Panc1 (cell line): ENCODE results near the gene GRHL1. TPM values are rescaled to one million over a fixed set of nuclear protein-coding genes. Genes with fewer than 3 reads are reported as not detected.
"Not testable (repeated sequence)": the region's sequence is repeated elsewhere in the genome, so short reads cannot be mapped to it uniquely, and the experiment has no call there.

Experiments
- ATAC-seq: fragments of 200-7000 bp; cut with Tn5 transposase; 2 replicates; pipeline ENCODE4 v1.9.1; 2020; ENCODE audit warnings: mild to moderate bottlenecking, moderate library complexity
- BruUV-seq: library from RNA; stranded (reverse); fragments of 400-500 nt; replicated peaks from 2 replicates; lab custom pipeline; 2021; lab: Mats Ljungman, UMichigan
- CTCF ChIA-PET: fragments of 300-600 bp; sonication (Branson Sonifier 250); formaldehyde crosslinking; loops from one replicate; lab custom pipeline; 2022; ENCODE audit warnings: antibody characterized with exemption; lab: Charles Lee
- POLR2A ChIA-PET: fragments of 300-600 bp; sonication (Branson Sonifier 250); formaldehyde crosslinking; loops from one replicate; lab custom pipeline; 2022; ENCODE audit warnings: antibody characterized with exemption; lab: Charles Lee
- DNase-seq: peaks from one replicate; pipeline ENCODE4 v3.0.0-alpha.2; 2010; ENCODE audit warnings: low read depth, low spot score
- H3K27ac ChIP-seq: 2 replicates; pipeline ENCODE4 v1.5.1; 2011; ENCODE audit warnings: mild to moderate bottlenecking, low read length, inconsistent platforms
- H3K27me3 ChIP-seq: fragments of 200-500 bp; sonication (Bioruptor generic); 2 replicates; pipeline ENCODE4 v1.6.0; 2014; ENCODE audit warnings: low read length, inconsistent platforms; ENCODE audit not compliant: control insufficient read depth, insufficient read depth
- H3K36me3 ChIP-seq: fragments of 200-500 bp; sonication (Bioruptor generic); 2 replicates; pipeline ENCODE4 v1.5.1; 2014; ENCODE audit warnings: inconsistent platforms, mild to moderate bottlenecking, low read length, moderate library complexity; ENCODE audit not compliant: control insufficient read depth, insufficient read depth
- H3K4me1 ChIP-seq: 2 replicates; pipeline ENCODE4 v1.5.1; 2011; ENCODE audit warnings: inconsistent platforms, mild to moderate bottlenecking, low read length, moderate library complexity; ENCODE audit not compliant: control insufficient read depth, insufficient read depth
- H3K4me3 ChIP-seq, 2 experiments: 2 replicates each; pipeline ENCODE4 v1.5.1; 2011 to 2012; ENCODE audit warnings: low read depth in 2 of 2, low read length in 2 of 2, mild to moderate bottlenecking in 2 of 2, inconsistent platforms in 1 of 2, moderate library complexity in 1 of 2
- H3K9me3 ChIP-seq: fragments of 200-500 bp; sonication (Bioruptor generic); 2 replicates; pipeline ENCODE4 v1.5.1; 2014; ENCODE audit warnings: low read depth, mild to moderate bottlenecking, inconsistent platforms, low read length, moderate library complexity; ENCODE audit not compliant: control insufficient read depth, insufficient read depth
- CTCF ChIP-seq: fragments of 450-650 bp; IDR thresholded peaks from 2 replicates; pipeline ENCODE4 v1.5.1; 2017; ENCODE audit warnings: mild to moderate bottlenecking
- POLR2AphosphoS5 ChIP-seq: IDR thresholded peaks from 2 replicates; pipeline ENCODE4 v1.6.1; 2012; ENCODE audit warnings: mild to moderate bottlenecking, low read depth, low read length, moderate library complexity
- REST ChIP-seq, 2 experiments: IDR thresholded peaks; 2 replicates each; pipeline ENCODE4 v1.6.1; 2011 to 2012; ENCODE audit warnings: low read depth in 2 of 2, control low read depth in 1 of 2, low read length in 1 of 2, mild to moderate bottlenecking in 1 of 2, moderate library complexity in 1 of 2; ENCODE audit not compliant: insufficient read depth in 1 of 2
- SIN3A ChIP-seq: IDR thresholded peaks from 2 replicates; pipeline ENCODE4 v1.6.1; 2012; ENCODE audit warnings: low read depth, mild to moderate bottlenecking, low read length, moderate library complexity, borderline replicate concordance; ENCODE audit not compliant: insufficient read depth
- TCF7L2 ChIP-seq: IDR thresholded peaks from 2 replicates; pipeline ENCODE4 v1.6.1; 2011; ENCODE audit warnings: mild to moderate bottlenecking, low read depth, low read length, inconsistent platforms
- in situ Hi-C: cut with HindIII; loops from 2 replicates; pipeline ENCODE4 v1.10.0; 2016; ENCODE audit warnings: low sequenced_read_pairs, low pct_unique_long_range_greater_than_20kb
- intact Hi-C: fragments of 100-400 bp; cut with micrococcal nuclease; formaldehyde crosslinking; loops from one replicate; pipeline ENCODE4 v1.10.0; 2022; ENCODE audit not compliant: unreplicated experiment
- total RNA-seq: library from RNA; stranded (reverse); gene quantifications from one replicate; pipeline ENCODE4 v1.2.1, GENCODE V29; 2021; ENCODE audit not compliant: unreplicated experiment

GRHL1 gene
- total RNA-seq, 1 experiment from 2014 or later, result 4.7 TPM

GRCh38 chr2:10012963-10013461 is 61.5 kb downstream of the GRHL1 start:
- ChIA-PET CTCF (no interaction called here), POLR2A (no interaction called here)
- ATAC-seq, result no peak
- Histone ChIP-seq H3K27me3 (no peaks in the 10 kb centered on the region), H3K36me3 (no peaks in the 10 kb centered on the region), H3K9me3 (no peaks in the 10 kb centered on the region), H3K27ac (no peak overlapping the region), H3K4me1 (no peaks in the 10 kb centered on the region), H3K4me3 (no peak overlapping the region)
- intact Hi-C loops, result no loop called here
- no TSS peak for BruUV-seq
- no peak for TF ChIP-seq TCF7L2
- no peak for TF ChIP-seq SIN3A
- TF ChIP-seq POLR2AphosphoS5, result no peak
- TF ChIP-seq CTCF, result no peak
- no peak for TF ChIP-seq REST (IDR thresholded peaks at IDR 0.05; ENCODE audit: insufficient read depth in 1 of 2, low read depth in 2 of 2, low read length in 1 of 2)
- no peak for DNase-seq
- in situ Hi-C loops, result no loop called here

GRCh38 chr2:10013651-10014417 is 62.3 kb downstream of the GRHL1 start:
- H3K4me1 ChIP-seq, POLR2A ChIA-PET, in situ Hi-C loops, H3K27ac ChIP-seq, H3K36me3 ChIP-seq, H3K27me3 ChIP-seq, BruUV-seq, H3K9me3 ChIP-seq, ATAC-seq, DNase-seq, CTCF ChIA-PET, intact Hi-C loops, H3K4me3 ChIP-seq: not testable (repeated sequence)
